ENCODE data around the gene SPATA6L.

The SPATA6L gene

GRCh38 chr9:4548811-4549725 is 117.2 kb downstream of the SPATA6L start:
- DNase-seq (ENCODE audit: low spot score), result no peak
